ENCODE measurements around the gene UTP11.

Gene UTP11

DNA sequence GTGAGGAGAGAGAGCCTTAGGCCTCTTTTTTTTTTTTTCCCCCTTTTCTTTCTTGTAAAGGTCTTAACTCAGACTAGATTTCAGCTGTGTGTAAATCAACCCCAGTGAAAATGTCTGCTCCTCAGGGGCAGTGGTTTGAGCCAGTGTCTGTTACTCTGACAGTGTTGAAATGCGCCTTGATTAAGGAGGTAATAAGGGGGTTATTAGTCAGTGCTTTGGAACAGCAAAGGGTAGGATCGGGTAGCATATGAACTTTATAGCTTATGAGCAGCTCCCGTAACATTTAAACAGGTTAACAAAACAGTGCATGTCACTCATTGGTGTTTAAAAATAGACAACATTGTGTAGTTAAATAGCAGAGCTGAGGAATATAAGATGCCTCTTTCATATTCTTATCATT, 10.3 kb downstream of the UTP11 start:
- no peak for TF ChIP-seq CTCF (IDR thresholded peaks at IDR 0.05; ENCODE audit: low read depth, low read length)
- DNase-seq = no peak
- no peaks in the 10 kb centered on the region for H3K27me3 ChIP-seq (ENCODE audit: insufficient read depth, low read depth, severe bottlenecking)
- H3K36me3 ChIP-seq = peaks cover 81% of the 10 kb centered on the region
- H3K9me3 ChIP-seq (ENCODE audit: severe bottlenecking) = no peaks in the 10 kb centered on the region
- H3K27ac ChIP-seq = no peak overlapping the region
- no peak overlapping the region for H3K4me3 ChIP-seq (ENCODE audit: low read depth, low read length)

- no peak for DNase-seq
- H3K36me3 ChIP-seq = peaks cover 58% of the 10 kb centered on the region
Measured at GRCh38 chr1:38025233-38025632, 12.7 kb downstream of the UTP11 start.

DNA sequence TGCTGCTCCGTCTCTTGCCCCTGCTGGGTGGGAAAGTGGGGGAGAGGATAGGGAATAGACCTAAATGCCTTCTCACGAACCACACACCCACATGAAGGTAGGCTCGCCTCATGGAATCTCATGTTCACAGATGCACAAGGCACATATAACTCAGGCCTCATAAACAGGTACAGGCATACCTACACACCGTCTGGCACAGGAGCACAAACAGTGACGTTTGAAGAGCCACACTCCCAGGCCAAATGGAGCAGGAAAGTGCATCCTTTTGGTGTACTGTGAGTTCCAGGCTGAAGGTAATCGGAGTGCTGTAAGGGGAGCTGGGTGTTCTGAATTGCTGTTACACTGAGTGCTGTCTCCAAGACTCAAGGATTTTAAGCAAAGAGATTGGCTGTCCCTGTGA, 13.1 kb downstream of the UTP11 start:
- no peak for DNase-seq
- Histone ChIP-seq H3K27ac (no peak overlapping the region), H3K36me3 (peaks cover 53% of the 10 kb centered on the region)

More at GRCh38 chr1:38025233-38025632, 12.7 kb downstream of the UTP11 start:
- no peaks in the 10 kb centered on the region for H3K9me3 ChIP-seq (ENCODE audit: severe bottlenecking)
- no peak overlapping the region for H3K4me3 ChIP-seq (ENCODE audit: low read depth, low read length)
- H3K27me3 ChIP-seq (ENCODE audit: insufficient read depth, low read depth, severe bottlenecking) = no peaks in the 10 kb centered on the region
- no peak overlapping the region for H3K27ac ChIP-seq
- TF ChIP-seq CTCF (IDR thresholded peaks at IDR 0.05; ENCODE audit: low read depth, low read length) = no peak

DNA sequence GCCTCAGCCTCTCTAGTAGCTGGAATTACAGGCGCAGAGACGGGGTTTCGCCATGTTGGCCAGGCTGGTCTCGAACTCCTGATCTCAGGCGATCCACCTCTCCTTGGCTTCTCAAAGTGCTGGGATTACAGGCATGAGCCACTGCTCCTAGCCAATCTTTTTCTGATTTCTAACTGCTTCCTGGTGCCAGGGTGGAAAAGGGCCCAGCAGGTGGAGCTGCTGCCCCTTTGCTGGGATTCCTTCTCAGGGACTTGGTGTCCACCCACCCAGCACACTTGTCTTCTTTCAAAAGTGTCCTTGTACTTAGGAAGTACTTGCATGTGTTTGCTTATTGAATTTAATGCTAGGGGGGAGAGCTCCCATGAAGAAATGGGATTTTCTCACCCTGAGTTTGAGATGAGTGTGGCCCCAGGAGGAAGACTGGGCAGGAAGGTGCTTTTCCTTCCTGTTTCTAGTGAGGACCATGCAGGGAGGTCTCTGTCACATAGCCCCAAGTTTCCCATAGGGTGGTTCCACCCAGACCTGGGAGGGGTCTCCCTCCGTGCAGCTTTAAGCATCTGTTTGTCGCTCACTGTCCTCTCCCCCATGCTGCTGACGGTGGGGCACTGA, 14.2 kb downstream of the UTP11 start:
- peak; percentile 81 for TF ChIP-seq CTCF (IDR thresholded peaks at IDR 0.05; ENCODE audit: low read depth, low read length)
- DNase-seq = peak; percentile 75
- Histone ChIP-seq H3K27me3 (ENCODE audit: insufficient read depth, low read depth, severe bottlenecking) (no peaks in the 10 kb centered on the region), H3K4me3 (ENCODE audit: low read depth, low read length) (no peak overlapping the region), H3K27ac (no peak overlapping the region), H3K9me3 (ENCODE audit: severe bottlenecking) (no peaks in the 10 kb centered on the region), H3K36me3 (peaks cover 44% of the 10 kb centered on the region)

More for the DNA sequence above, 13.1 kb downstream of the UTP11 start:
- Histone ChIP-seq H3K9me3 (ENCODE audit: severe bottlenecking) (no peaks in the 10 kb centered on the region), H3K4me3 (ENCODE audit: low read depth, low read length) (no peak overlapping the region), H3K27me3 (ENCODE audit: insufficient read depth, low read depth, severe bottlenecking) (no peaks in the 10 kb centered on the region)
- no peak for TF ChIP-seq CTCF (IDR thresholded peaks at IDR 0.05; ENCODE audit: low read depth, low read length)

- DNase-seq = no peak
- H3K27ac ChIP-seq = peak overlapping the region; percentile 12
- no peak overlapping the region for H3K4me3 ChIP-seq (ENCODE audit: low read depth, low read length)
- no peaks in the 10 kb centered on the region for H3K9me3 ChIP-seq (ENCODE audit: severe bottlenecking)
- TF ChIP-seq CTCF (IDR thresholded peaks at IDR 0.05; ENCODE audit: low read depth, low read length) = no peak
- peaks cover 37% of the 10 kb centered on the region for H3K36me3 ChIP-seq
- no peaks in the 10 kb centered on the region for H3K27me3 ChIP-seq (ENCODE audit: insufficient read depth, low read depth, severe bottlenecking)
Measured at GRCh38 chr1:38027201-38028104, 14.9 kb downstream of the UTP11 start.
